Breast epithelium (tissue), 4 donors: ENCODE measurements around the gene WDFY2. TPM values are rescaled to one million over a fixed set of nuclear protein-coding genes. Genes with fewer than 3 reads are reported as not detected.

ENCODE experiments used
- DNase-seq, 2 donors: peaks; one replicate each; pipeline ENCODE4 v3.0.0-alpha.2; 2019; ENCODE audit warnings: low spot score in 2 of 2
- H3K27ac ChIP-seq, 2 donors: fragments of 200-600 bp; sonication (generic) in 1 of 2; one replicate each; pipeline ENCODE4 v1.5.1; 2016 to 2019; ENCODE audit warnings: mild to moderate bottlenecking in 1 of 2
- H3K27me3 ChIP-seq, 2 donors: fragments of 200-600 bp; sonication (generic) in 1 of 2; one replicate each; pipeline versions ENCODE4 v1.5.1 to v1.6.0; 2017 to 2019; ENCODE audit warnings: control low read depth in 1 of 2, mild to moderate bottlenecking in 1 of 2
- H3K36me3 ChIP-seq: fragments of 200-600 bp; one replicate; pipeline ENCODE4 v1.5.1; 2019
- H3K4me1 ChIP-seq, 2 donors: fragments of 200-600 bp; sonication (generic); one replicate each; pipeline ENCODE4 v1.5.1; 2016 to 2019; ENCODE audit warnings: control low read depth in 1 of 2
- H3K4me3 ChIP-seq, 3 donors: fragments of 200-600 bp; sonication (generic); 1 replicate in 2 of 3; 2 replicates in 1 of 3; pipeline ENCODE4 v1.5.1; 2016 to 2019; ENCODE audit warnings: mild to moderate bottlenecking in 3 of 3, moderate library complexity in 2 of 3
- H3K9me3 ChIP-seq, 2 donors: fragments of 200-600 bp; sonication (generic) in 1 of 2; one replicate each; pipeline ENCODE4 v1.5.1; 2016 to 2019; ENCODE audit warnings: control low read depth in 1 of 2
- CTCF ChIP-seq, 3 donors: fragments of 450-650 bp; IDR thresholded peaks; one replicate each; pipeline ENCODE4 v1.5.1; 2016 to 2017; ENCODE audit warnings: antibody characterized with exemption in 3 of 3, mild to moderate bottlenecking in 3 of 3, moderate library complexity in 3 of 3
- POLR2A ChIP-seq: fragments of 450-650 bp; IDR thresholded peaks from one replicate; pipeline ENCODE4 v1.6.1; 2016; ENCODE audit warnings: antibody characterized with exemption, mild to moderate bottlenecking, moderate library complexity
- POLR2AphosphoS5 ChIP-seq, 3 donors: sonication (generic); formaldehyde crosslinking; IDR thresholded peaks; one replicate each; pipeline ENCODE4 v1.6.1; 2017; ENCODE audit warnings: antibody characterized with exemption in 3 of 3
- intact Hi-C: fragments of 100-400 bp; cut with DNase I; formaldehyde crosslinking; loops from one replicate; pipeline ENCODE4 v1.15.1; 2023; ENCODE audit warnings: low total_unique reads
- total RNA-seq, 3 donors: library from RNA; depleted of rRNA; stranded (reverse); fragments of >200 nt; gene quantifications; one replicate each; pipeline ENCODE4 v1.1.0, GENCODE V29; 2016

WDFY2 gene
- total RNA-seq, 3 donors from 2014 or later, result 21.0 to 27.7 (median 21.4) TPM

- H3K4me3 ChIP-seq, result no peak overlapping the region
- H3K36me3 ChIP-seq, result no peaks in the 10 kb centered on the region
- peaks cover 0 to 7% of the 10 kb centered on the region in 2 donors for H3K4me1 ChIP-seq
- intact Hi-C loops, result no loop called here
- TF ChIP-seq CTCF (IDR thresholded peaks at IDR 0.05), result no peak
- no peak for TF ChIP-seq POLR2AphosphoS5 (IDR thresholded peaks at IDR 0.05)
- TF ChIP-seq POLR2A, result no peak
- H3K27me3 ChIP-seq, result no peaks in the 10 kb centered on the region
- no peak overlapping the region for H3K27ac ChIP-seq
- no peak for DNase-seq
- H3K9me3 ChIP-seq, result no peaks in the 10 kb centered on the region
These were observed 84.4 kb downstream of the WDFY2 start for GRCh38 chr13:51668580-51669195.

- Histone ChIP-seq H3K9me3 (no peaks in the 10 kb centered on the region), H3K27me3 (no peaks in the 10 kb centered on the region), H3K4me3 (no peak overlapping the region), H3K36me3 (no peaks in the 10 kb centered on the region), H3K4me1 (peaks cover 0 to 3% of the 10 kb centered on the region in 2 donors), H3K27ac (no peak overlapping the region)
- DNase-seq, result no peak
- intact Hi-C loops, result no loop called here
- TF ChIP-seq POLR2AphosphoS5 (IDR thresholded peaks at IDR 0.05) (no peak), POLR2A (no peak)
These were observed 88.9 kb downstream of the WDFY2 start for GRCh38 chr13:51673165-51673564.

GRCh38 chr13:51674276-51674675 lies 90.0 kb downstream of the WDFY2 start:
- no peaks in the 10 kb centered on the region for H3K9me3 ChIP-seq
- intact Hi-C loops, result no loop called here
- H3K27me3 ChIP-seq, result no peaks in the 10 kb centered on the region
- peak overlapping the region; percentile 74 to 88 for H3K27ac ChIP-seq
- peaks cover 0 to 3% of the 10 kb centered on the region in 2 donors for H3K4me1 ChIP-seq
- no peak for TF ChIP-seq CTCF (IDR thresholded peaks at IDR 0.05)
- TF ChIP-seq POLR2A, result no peak
- TF ChIP-seq POLR2AphosphoS5 (IDR thresholded peaks at IDR 0.05), result peak; percentile 54 to 83 (median 56)
- H3K36me3 ChIP-seq, result no peaks in the 10 kb centered on the region
- DNase-seq, result peak; percentile 86 to 90
- no peak overlapping the region for H3K4me3 ChIP-seq

GRCh38 chr13:51675385-51675784 lies 91.1 kb downstream of the WDFY2 start:
- DNase-seq, result no peak
- Histone ChIP-seq H3K4me1 (peaks cover 0 to 3% of the 10 kb centered on the region in 2 donors), H3K4me3 (no peak overlapping the region), H3K9me3 (no peaks in the 10 kb centered on the region), H3K36me3 (no peaks in the 10 kb centered on the region), H3K27me3 (no peaks in the 10 kb centered on the region), H3K27ac (peak overlapping the region; percentile 74 to 88)
- TF ChIP-seq POLR2A, result no peak
- no peak for TF ChIP-seq POLR2AphosphoS5 (IDR thresholded peaks at IDR 0.05)
- TF ChIP-seq CTCF (IDR thresholded peaks at IDR 0.05), result no peak
- intact Hi-C loops, result no loop called here

- H3K27me3 ChIP-seq, result no peaks in the 10 kb centered on the region
- H3K9me3 ChIP-seq, result no peaks in the 10 kb centered on the region
- intact Hi-C loops, result no loop called here
- H3K27ac ChIP-seq, result peak overlapping the region; percentile 68 to 88
- H3K4me1 ChIP-seq, result peaks cover 0 to 3% of the 10 kb centered on the region in 2 donors
- no peaks in the 10 kb centered on the region for H3K36me3 ChIP-seq
- TF ChIP-seq CTCF (IDR thresholded peaks at IDR 0.05), result no peak
- no peak for TF ChIP-seq POLR2AphosphoS5 (IDR thresholded peaks at IDR 0.05)
- no peak overlapping the region for H3K4me3 ChIP-seq
- no peak for DNase-seq
These were observed 91.6 kb downstream of the WDFY2 start for GRCh38 chr13:51675877-51676276.
